Neural progenitor cell (in vitro differentiated cells): Measurements from ENCODE around the gene FAM83G.
A peak's percentile ranks its signal among the peaks of the same experiment; 100 is the strongest.

Experiments
- CTCF ChIP-seq: fragments of 200-600 bp; sonication (generic); IDR thresholded peaks from 2 replicates; pipeline ENCODE4 v1.5.1; 2017; ENCODE audit warnings: antibody characterized with exemption, mild to moderate bottlenecking
- EZH2 ChIP-seq: fragments of 200-600 bp; sonication (generic); IDR thresholded peaks from 2 replicates; pipeline ENCODE4 v1.6.1; 2017; ENCODE audit warnings: antibody characterized with exemption, mild to moderate bottlenecking, moderate library complexity

DNA sequence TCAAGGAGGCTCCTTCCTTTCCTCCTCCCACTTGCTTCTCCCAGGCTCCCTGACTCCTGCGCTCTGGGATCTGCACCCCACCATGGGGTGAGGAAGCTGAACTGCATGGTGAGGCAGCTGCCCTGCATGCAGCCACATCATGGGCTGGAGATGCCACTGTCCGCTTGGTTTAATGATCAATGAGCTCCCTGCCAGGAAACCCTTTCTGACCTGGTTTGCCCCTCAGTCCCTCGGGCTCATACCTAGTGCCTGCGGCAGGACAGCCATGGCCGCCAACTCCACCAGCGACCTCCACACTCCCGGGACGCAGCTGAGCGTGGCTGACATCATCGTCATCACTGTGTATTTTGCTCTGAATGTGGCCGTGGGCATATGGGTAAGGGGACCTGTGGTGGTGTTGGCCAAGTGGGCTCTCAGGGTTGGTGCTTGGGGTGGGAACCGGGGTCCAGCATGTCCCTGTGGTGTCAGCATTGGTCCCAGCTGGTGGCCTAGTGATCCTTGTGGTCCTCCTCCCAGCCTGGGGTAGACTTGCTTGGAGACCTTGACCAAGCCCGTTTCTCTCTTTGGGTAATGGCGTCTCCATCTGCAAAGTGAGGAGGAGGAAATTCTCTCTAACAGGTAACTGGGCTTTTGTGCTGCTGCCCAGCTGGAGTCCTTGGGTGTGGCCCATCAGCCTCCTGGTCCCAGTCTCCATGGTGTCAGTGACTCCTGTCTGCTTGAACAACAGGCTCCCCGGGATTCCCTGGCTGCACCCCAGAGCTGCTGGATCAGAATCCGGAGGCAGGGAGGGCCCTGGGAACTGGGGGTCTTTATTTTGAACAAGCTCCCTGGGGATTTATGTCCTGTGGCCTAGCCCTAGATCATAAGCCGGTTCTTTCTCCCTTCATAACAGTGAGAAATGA, 52.4 kb downstream of the FAM83G start, which contains the start of gene SLC5A10:
- TF ChIP-seq CTCF = peak; percentile 38
- no peak for TF ChIP-seq EZH2
